GM08714 (cell line): ENCODE measurements around the gene NFIC.
"Not testable (repeated sequence)": the region's sequence is repeated elsewhere in the genome, so short reads cannot be mapped to it uniquely, and the experiment has no call there.

Source experiments
- H3K4me3 ChIP-seq: fragments of 200-500 bp; sonication (Bioruptor generic); 2 replicates; pipeline ENCODE4 v1.5.1; 2014; ENCODE audit warnings: mild to moderate bottlenecking, low read length, inconsistent platforms
- ZNF274 ChIP-seq: IDR thresholded peaks from 2 replicates; pipeline ENCODE4 v1.6.1; 2012; ENCODE audit warnings: mild to moderate bottlenecking, low read depth, low read length

The NFIC gene

DNA sequence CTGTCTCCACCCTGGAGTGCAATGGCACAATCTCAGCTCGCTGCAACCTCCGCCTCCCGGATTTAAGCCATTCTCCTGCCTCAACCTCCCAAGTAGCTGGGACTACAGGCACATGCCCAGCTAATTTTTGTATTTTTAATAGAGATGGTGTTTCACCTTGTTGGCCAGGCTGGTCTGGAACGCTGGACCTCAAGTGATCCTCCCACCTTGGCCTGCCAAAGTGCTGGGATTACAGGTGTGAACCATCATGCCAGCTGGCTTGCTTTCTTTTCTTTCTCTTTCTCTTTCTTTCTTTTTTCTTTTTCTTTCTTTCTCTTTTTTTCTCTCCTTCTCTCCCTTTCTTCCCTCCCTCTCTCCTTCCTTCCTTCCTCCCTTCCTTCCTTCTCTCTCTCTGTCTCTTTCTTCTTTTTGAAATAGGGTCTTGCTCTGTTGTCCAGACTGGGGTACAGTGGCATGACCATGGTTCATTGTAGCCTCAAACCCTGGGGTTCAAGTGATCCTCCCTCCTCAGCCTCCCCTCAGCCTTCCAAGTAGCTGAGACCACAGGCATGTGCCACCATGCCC, 33.3 kb upstream of the NFIC start:
- TF ChIP-seq ZNF274, result no peak
- H3K4me3 ChIP-seq, result no peak overlapping the region

DNA sequence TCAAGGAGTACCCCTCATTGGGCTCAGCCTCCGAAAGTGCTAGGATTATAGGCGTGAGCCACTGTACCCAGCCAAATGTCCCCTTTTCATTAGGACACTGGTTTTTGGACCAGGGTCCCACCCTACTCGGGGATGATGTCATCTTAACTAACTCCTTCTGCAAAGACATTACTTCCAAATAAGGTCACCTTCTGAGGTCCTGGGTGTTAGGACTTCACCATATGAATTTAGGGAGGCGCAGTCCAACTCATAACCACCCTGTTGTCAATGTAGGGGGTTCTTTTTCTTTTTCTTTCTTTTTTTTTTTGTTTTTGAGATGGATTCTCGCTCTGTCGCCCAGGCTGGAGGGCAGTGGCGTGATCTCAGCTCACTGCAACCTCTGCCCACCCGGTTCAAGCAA, 32.7 kb upstream of the NFIC start:
- no peak overlapping the region for H3K4me3 ChIP-seq
- TF ChIP-seq ZNF274, result no peak

GRCh38 chr19:3334749-3335430, 31.5 kb upstream of the NFIC start:
- not testable (repeated sequence) for H3K4me3 ChIP-seq

DNA sequence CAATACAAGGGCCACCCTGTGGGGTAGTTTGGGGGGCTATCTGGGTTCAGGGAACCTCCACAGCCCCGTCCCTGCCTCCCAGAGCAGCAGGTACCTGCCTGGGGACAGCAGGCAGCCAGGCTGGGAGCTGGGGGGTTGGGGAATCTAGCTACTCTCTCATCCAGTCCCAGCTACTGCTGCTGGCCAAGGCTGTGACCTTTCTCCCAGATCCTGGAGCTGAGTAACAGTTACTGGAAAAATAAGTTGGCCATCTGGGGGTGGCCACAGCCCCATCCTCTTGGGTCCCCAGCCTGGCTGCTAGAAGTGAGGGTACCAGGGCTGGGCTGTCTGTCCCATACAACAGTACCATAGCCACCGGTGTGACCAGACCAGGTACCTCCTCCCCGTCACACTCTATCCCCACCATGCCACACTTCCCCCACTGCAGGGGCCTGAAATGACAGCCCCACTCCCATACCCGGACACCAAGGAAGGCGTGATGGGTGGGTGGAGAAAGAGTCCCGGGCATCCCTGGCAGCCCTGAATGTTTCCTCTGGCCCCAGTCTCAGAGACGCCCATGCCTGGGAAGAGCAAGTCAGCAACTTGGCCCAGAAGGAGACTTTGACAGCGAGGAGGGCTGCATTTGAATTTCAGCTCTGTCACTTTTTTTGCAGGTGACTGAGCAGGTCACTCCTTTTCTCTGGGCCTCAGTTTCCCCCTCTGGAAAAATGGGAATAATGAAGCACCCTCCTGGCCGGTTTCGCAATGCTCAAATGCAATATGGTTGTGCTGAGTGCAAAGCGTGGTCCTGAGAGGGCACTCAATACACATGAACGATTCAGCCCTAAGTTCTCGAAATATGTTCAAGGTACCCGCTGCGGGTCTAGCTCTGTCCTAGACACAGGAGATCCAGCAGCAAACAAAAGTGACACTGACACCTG, 30.7 kb upstream of the NFIC start:
- H3K4me3 ChIP-seq, result no peak overlapping the region
- no peak for TF ChIP-seq ZNF274

DNA sequence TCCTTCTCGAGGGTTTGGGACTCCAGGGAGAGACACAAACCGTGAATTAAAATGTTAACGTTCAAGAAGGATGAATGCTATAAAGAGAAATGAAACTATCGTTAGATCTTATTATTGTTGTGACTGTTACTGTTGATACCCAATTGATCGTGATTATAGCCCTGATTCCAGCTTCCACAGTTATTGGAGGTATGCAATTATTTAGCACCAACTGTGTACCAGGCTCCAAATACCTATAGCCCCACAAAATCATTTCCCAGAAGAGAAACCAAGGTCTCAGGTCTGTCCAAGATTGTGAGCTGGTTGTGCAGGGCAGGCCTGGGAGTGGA, 30.1 kb upstream of the NFIC start:
- H3K4me3 ChIP-seq, result no peak overlapping the region
- TF ChIP-seq ZNF274, result no peak

DNA sequence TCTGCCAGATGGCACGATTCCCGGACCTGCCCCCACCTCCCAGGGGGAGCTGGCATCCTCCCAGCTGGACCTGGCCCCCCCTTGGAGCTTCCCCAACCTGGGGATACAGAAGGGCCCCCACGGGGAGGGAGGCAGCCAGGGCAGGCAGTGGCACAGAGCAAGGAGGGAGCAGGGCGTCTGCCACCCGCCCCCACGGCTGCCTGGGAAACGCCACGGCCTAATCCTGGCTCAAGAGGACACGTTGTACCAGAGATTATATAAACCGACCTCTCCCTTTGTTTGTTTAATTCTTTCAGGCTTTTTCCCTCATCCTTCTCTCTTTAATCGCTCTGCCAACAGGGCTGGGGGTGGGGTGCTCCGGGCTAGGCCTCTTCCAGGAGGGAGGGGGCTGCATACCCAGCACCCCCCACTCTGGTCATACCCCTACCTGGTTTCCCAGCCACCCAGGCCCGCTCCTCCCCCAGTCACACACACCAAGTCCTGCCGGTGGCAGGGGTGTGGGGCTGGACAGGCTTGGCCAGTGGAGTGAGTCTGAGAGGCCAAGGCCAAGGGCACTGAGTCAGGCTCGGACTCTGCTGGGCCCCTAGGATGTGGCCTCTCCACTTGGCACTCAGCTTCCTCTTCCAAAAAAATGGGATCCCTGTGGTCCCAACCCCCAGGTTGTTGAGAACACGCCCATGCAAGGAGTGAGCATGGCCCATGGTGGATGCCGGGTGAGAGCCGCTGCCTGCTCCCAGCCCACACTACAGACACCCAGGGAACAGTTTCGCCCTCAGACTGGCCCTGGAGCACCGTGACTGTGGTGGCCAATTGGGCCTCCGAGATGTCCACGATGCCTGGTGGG, 29.5 kb upstream of the NFIC start:
- no peak overlapping the region for H3K4me3 ChIP-seq

DNA sequence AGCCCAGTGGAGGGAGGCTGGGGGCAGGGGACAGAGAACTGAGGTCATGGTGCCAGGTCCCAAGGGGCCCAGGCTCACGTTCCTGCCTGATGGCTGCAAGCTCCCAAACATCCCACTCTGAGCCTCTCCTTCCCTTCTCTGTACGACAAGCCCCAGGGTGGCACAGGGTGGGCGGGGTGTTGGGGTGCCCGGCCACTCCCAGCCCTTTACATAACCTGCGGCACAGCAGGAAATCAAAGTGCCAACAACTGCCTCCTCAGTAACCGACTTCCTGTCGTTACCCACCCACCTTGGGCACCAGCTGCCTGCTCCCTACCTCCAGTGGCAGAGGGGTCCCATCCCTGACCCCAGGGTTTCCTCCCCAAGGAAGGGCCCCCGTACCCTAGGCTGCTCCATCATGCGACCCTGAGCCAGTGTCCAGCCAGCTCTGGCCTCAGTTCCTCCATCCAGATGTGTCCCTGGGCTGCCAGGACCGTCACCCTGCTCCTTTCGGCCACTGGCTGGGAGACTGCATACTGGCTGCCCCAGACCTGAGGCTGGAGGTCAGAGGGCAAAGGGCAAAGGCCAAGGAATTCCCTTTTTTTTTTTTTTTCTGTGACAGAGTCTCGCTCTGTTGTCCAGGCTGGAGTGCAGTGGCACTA, 27.7 kb upstream of the NFIC start:
- no peak for TF ChIP-seq ZNF274
- H3K4me3 ChIP-seq, result no peak overlapping the region

More for the DNA sequence above, 29.5 kb upstream of the NFIC start:
- TF ChIP-seq ZNF274, result no peak

GRCh38 chr19:3340340-3340739, 26.0 kb upstream of the NFIC start:
- no peak for TF ChIP-seq ZNF274
- H3K4me3 ChIP-seq, result no peak overlapping the region

DNA sequence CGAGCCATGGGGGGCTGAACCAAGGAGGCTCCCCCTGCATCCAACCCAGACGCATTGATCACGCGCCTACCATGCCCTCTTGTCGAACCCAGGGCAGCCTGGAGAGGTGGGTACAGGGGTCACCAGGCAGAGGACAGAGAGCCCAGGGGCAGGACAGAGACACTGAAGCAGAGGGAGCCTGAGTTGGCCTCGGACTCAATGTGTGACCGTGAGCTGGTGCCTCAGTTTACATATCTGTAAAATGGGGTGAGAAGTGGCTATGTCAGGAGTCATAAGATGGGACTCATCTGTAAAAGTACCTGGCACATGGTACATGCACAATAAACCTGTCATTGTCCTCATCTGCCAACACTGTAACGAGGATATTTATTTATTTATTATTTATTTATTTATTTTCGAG, 24.1 kb upstream of the NFIC start:
- no peak for TF ChIP-seq ZNF274
- H3K4me3 ChIP-seq, result no peak overlapping the region

- not testable (repeated sequence) for H3K4me3 ChIP-seq
Measured at GRCh38 chr19:3342962-3343361, 23.4 kb upstream of the NFIC start.

- peak overlapping the region; percentile 52; the same call in 1 of the 2 replicates for H3K4me3 ChIP-seq
- no peak for TF ChIP-seq ZNF274
Measured at GRCh38 chr19:3343619-3344502, 22.5 kb upstream of the NFIC start.

GRCh38 chr19:3344608-3345598, 21.5 kb upstream of the NFIC start:
- H3K4me3 ChIP-seq, result no peak overlapping the region
- TF ChIP-seq ZNF274, result no peak
